ENCODE measurements around the gene AKNAD1. TPM values are rescaled to one million over a fixed set of nuclear protein-coding genes. Genes with fewer than 3 reads are reported as not detected.

Gene AKNAD1
- total RNA-seq (ENCODE audit: low replicate concordance), result not detected in 2 replicates

GRCh38 chr1:108856994-108857393 lies at the start of gene AKNAD1:
TSS of gene AKNAD1 (minus strand) at chr1:108857094. CDS start at chr1:108852664, 4,430 bp downstream.

Other genes with a start within 250 kb of the AKNAD1 start
- gene HENMT1, start 196.0 kb downstream of the AKNAD1 start, total RNA-seq (ENCODE audit: low replicate concordance), result 1.4 and 1.9 TPM in 2 replicates
- 8.4 and 11.3 TPM in 2 replicates for gene PRPF38B, start 164.8 kb downstream of the AKNAD1 start, total RNA-seq (ENCODE audit: low replicate concordance)
- 0.23 and 0.70 TPM in 2 replicates for gene FNDC7, start 144.2 kb downstream of the AKNAD1 start, total RNA-seq (ENCODE audit: low replicate concordance)
- 41.8 and 157 TPM in 2 replicates for gene STXBP3, start 110.4 kb downstream of the AKNAD1 start, total RNA-seq (ENCODE audit: low replicate concordance)
- gene GPSM2, start 19.9 kb upstream of the AKNAD1 start, total RNA-seq (ENCODE audit: low replicate concordance), result 8.9 and 12.4 TPM in 2 replicates
- 19.0 and 24.1 TPM in 2 replicates for gene CLCC1, start 106.4 kb upstream of the AKNAD1 start, total RNA-seq (ENCODE audit: low replicate concordance)
- gene WDR47, start 185.0 kb upstream of the AKNAD1 start, total RNA-seq (ENCODE audit: low replicate concordance), result 13.3 and 14.6 TPM in 2 replicates
- 45.4 and 105 TPM in 2 replicates for gene TAF13, start 218.9 kb upstream of the AKNAD1 start, total RNA-seq (ENCODE audit: low replicate concordance)
- 28.9 and 34.0 TPM in 2 replicates for gene TMEM167B, start 233.7 kb upstream of the AKNAD1 start, total RNA-seq (ENCODE audit: low replicate concordance)